Cardiac fibroblast (primary cell): Measurements from ENCODE around the gene HSPBP1.

Experiments used
- DNase-seq, 2 donors: peaks; one replicate each; pipeline versions ENCODE4 v3.0.0 to v3.0.0-alpha.2; 2010; ENCODE audit warnings: low read depth in 2 of 2
- H3K4me3 ChIP-seq, 2 donors: replicated peaks in 1 of 2; 1 replicate in 1 of 2; 2 replicates in 1 of 2; pipeline ENCODE4 v1.5.1; 2011; ENCODE audit warnings: low read depth in 2 of 2, low read length in 2 of 2, mild to moderate bottlenecking in 2 of 2, moderate library complexity in 1 of 2
- CTCF ChIP-seq: IDR thresholded peaks from one replicate; pipeline ENCODE4 v1.5.1; 2011; ENCODE audit warnings: low read depth, mild to moderate bottlenecking, low read length, inconsistent platforms

Gene HSPBP1

DNA sequence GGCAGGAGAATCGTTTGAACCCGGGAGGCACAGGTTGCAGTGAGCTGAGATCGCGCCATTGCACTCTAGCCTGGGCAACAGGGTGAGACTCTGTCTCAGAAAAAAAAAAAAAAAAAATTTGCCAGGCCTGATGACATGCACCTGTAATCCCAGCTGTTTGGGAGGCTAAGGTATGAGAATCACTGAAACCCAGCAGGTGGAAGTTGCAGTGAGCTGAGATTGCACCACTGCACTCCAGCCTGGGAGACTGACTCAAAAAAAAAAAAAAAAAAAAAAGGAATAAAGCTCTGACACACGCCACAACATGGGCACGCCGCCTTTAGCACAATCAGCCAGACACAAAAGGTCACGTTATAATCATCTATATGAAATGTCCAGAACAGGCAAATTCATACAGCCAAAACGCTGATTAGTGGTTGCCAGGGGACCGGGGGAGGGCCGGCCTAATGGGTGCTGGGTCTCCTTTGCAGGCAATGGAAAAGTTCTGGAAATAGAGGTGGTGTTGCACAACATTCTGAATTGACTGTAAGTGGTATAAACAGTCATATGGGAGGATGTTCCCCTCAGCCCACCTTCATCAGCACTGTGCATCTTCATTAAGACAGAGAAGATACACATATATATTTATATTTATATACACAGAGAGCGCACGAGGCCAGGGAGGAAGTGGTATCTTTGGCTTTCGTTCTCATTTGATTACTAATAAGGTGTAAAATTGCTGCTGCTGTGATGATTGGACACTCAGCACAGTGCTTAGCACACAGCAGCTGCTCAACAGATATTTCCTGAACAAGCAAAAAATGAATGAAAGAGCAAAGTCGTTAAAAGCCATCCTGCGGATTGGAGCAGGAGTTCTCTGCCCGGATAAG lies 3.8 kb downstream of the HSPBP1 start:
- TF ChIP-seq CTCF = no peak
- no peak for DNase-seq
- no peak overlapping the region for H3K4me3 ChIP-seq

DNA sequence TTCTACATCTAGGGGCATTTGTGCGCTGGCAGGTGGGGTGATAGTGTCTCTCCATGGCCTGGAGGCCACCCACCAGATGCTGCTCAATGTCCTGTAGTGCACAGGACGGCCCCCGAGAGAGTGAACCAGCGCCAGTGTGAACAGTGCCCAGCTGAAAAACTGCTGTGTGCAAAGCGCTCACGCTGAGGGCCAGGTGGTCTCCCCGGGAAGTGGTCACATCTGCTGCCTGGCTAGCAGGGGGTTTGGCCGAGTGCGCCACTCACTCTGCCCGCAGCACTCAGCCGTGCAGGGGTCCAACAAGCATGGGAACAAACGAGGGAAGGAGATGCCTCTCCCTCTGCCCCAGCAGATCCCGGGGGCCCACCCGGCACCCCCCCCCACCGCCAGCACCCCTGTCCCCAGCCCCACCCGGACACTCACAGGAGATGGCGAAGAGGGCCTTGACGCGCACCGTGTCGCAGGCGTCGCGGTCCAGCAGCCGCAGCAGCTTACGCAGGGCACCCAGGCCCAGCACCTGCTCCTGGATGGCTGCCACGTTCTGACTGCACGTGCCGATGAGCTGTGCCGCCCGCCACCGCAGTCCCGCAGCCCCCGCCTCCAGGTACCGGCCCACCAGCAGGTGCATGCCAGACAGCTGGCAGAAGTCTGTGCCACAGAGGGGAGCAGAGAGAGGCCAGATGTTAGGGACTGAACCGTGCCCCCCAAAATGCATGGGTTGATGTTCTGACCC lies 5.8 kb downstream of the HSPBP1 start:
- no peak for DNase-seq
- H3K4me3 ChIP-seq = no peak overlapping the region
- TF ChIP-seq CTCF = no peak

DNA sequence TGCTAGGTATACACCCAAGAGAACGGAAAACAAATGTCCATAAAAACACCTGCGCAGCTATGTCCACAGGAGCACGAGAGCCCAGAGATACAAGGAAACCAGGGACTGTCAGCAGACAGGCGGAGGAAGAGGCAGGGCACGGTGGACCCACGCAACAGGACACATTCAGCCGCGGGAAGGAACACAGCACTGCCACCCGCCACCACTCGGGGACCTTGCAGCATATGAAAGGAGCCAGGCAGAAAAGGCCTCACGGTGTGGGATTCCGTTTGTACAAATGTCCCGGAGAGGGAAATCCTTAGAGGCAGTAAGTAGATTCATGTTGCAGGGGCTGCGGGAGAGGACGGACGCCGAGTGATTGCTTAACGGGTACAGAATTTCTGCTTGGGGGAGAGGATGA lies 7.8 kb downstream of the HSPBP1 start:
- DNase-seq = no peak
- TF ChIP-seq CTCF = no peak
- H3K4me3 ChIP-seq = no peak overlapping the region

GRCh38 chr19:55270172-55270942 lies 9.6 kb downstream of the HSPBP1 start:
- TF ChIP-seq CTCF = no peak
- DNase-seq = no peak
- no peak overlapping the region for H3K4me3 ChIP-seq

DNA sequence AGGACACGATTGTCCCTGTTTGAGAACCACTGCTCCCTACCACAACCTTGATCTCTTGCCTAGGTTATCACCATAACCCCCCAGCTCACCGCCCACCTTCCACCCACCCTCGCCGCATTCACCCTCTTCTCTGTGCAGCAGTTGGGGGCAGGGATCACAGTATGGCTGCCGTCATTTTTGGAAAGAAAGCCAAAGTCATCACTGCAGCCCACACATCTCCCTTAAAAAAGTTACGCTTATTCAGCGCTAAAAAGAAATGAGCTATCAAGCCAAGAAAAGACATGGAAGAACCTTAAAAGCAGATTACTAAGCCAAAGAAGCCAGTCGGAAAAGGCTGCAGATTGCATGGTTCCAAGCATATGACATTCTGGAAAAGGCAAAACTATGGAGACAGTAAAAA lies 10.6 kb downstream of the HSPBP1 start:
- no peak for TF ChIP-seq CTCF
- H3K4me3 ChIP-seq = no peak overlapping the region
- no peak for DNase-seq

DNA sequence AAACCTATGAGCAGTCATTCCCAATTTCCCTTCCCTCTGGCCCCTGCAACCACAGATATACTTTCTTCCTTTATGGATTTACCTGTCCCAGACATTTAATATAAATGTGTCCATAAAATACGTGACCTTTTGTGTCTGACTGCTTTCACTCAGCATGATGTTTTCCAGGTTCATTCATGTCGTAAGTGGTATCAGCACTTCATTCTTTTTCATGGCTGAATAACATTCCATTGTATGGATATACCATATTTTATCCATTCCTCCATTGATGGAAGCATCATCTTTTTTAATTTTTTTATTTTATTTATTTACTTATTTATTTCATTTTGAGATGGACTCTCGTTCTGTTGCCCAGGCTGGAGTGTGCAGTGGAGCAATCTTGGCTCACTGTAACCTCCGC lies 13.1 kb downstream of the HSPBP1 start:
- TF ChIP-seq CTCF = no peak
- H3K4me3 ChIP-seq = no peak overlapping the region
- DNase-seq = no peak
